Right lobe of liver (tissue), 4 donors: ENCODE measurements around the gene BTG1.

Source experiments
- CTCF ChIP-seq, 4 donors: fragments of 200-600 bp in 3 of 4; fragments of 450-650 bp in 1 of 4; IDR thresholded peaks; one replicate each; pipeline versions ENCODE4 v1.5.1 to v1.8.0; 2016 to 2022; ENCODE audit warnings: antibody characterized with exemption in 4 of 4, mild to moderate bottlenecking in 2 of 4
- POLR2A ChIP-seq: fragments of 450-650 bp; IDR thresholded peaks from one replicate; pipeline ENCODE4 v1.6.1; 2017; ENCODE audit warnings: antibody characterized with exemption, mild to moderate bottlenecking
- donor health status: DM: no; HTN: no; CAD: no.
- donor health status: DM: no; HTN: no; CAD: no.
- donor health status: DM: no; HTN: yes; CAD: no.

DNA sequence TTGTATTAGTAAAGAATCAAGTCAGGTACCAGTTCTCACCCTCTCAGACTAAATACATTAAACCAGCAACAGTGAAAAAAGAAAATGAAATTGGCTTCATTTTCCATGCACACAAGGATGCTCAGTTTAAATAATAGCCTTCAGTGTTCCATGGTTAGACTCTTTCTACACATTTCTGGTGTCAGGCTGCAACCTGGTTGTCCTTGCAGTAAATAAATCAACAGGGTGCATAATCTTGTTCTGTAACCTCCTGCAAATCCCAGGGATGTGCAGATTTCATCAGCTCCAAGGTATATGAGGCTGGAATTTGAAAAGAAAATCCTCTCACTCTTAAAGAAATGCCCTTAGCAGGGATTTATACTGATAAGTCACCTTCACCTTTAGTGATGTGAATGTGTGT lies 46.7 kb upstream of the BTG1 start:
- TF ChIP-seq CTCF (IDR thresholded peaks at IDR 0.05), result no peak
- no peak for TF ChIP-seq POLR2A
